ENCODE data around the gene ZCCHC24.
A peak's percentile ranks its signal among the peaks of the same experiment; 100 is the strongest.

The ZCCHC24 gene

GRCh38 chr10:79445977-79446757 lies 743 bp upstream of the ZCCHC24 start:
- H3K27ac ChIP-seq = peak overlapping the region; percentile 93 to 95
- peak overlapping the region; percentile 94 for H3K4me3 ChIP-seq
- TF ChIP-seq CTCF (IDR thresholded peaks at IDR 0.05) = no peak
- peak; percentile 90 for DNase-seq (ENCODE audit: low spot score)

- peak overlapping the region; percentile 93 to 95 for H3K27ac ChIP-seq
- H3K4me3 ChIP-seq = peak overlapping the region; percentile 94
- no peak for TF ChIP-seq CTCF (IDR thresholded peaks at IDR 0.05)
- DNase-seq (ENCODE audit: low spot score) = peak; percentile 90
Measured at GRCh38 chr10:79444199-79445119, 965 bp downstream of the ZCCHC24 start.

- TF ChIP-seq CTCF (IDR thresholded peaks at IDR 0.05) = no peak
- H3K4me3 ChIP-seq = peak overlapping the region; percentile 94
- DNase-seq (ENCODE audit: low spot score) = no peak
- H3K27ac ChIP-seq = peak overlapping the region; percentile 93 to 95
Measured at GRCh38 chr10:79443338-79444198, 1.9 kb downstream of the ZCCHC24 start.

GRCh38 chr10:79442171-79443040 lies 3.0 kb downstream of the ZCCHC24 start:
- peak overlapping the region; percentile 94 for H3K4me3 ChIP-seq
- no peak for TF ChIP-seq CTCF (IDR thresholded peaks at IDR 0.05)
- DNase-seq (ENCODE audit: low spot score) = peak; percentile 64
- peak overlapping the region in 1 of 2 donors; percentile 95 for H3K27ac ChIP-seq

GRCh38 chr10:79441433-79441832 lies 4.0 kb downstream of the ZCCHC24 start:
- Histone ChIP-seq H3K4me3 (peak overlapping the region; percentile 2), H3K27ac (peak overlapping the region in 1 of 2 donors; percentile 74)
- TF ChIP-seq CTCF (IDR thresholded peaks at IDR 0.05) = no peak
- no peak for DNase-seq (ENCODE audit: low spot score)

GRCh38 chr10:79440281-79440680 lies 5.1 kb downstream of the ZCCHC24 start:
- Histone ChIP-seq H3K27ac (peak overlapping the region in 1 of 2 donors; percentile 74), H3K4me3 (peak overlapping the region; percentile 2)
- DNase-seq (ENCODE audit: low spot score) = peak; percentile 78
- no peak for TF ChIP-seq CTCF (IDR thresholded peaks at IDR 0.05)
